AG04449 (cell line): ENCODE results near the gene MYBPC2.
A peak's percentile ranks its signal among the peaks of the same experiment; 100 is the strongest.

Experiments used
- CTCF ChIA-PET: fragments of 350-600 bp; formaldehyde crosslinking; extraction: SDS; loops from one replicate; lab custom pipeline; 2021; ENCODE audit warnings: antibody characterized with exemption; lab: Yijun Ruan, JAX
- POLR2A ChIA-PET: fragments of 400-600, 350-600 bp; formaldehyde crosslinking; extraction: SDS; loops from one replicate; lab custom pipeline; 2020; ENCODE audit warnings: antibody characterized with exemption, inconsistent platforms; lab: Yijun Ruan, JAX
- DNase-seq: peaks from one replicate; pipeline ENCODE4 v3.0.0-alpha.2; 2010; ENCODE audit warnings: low read depth, low spot score
- H3K4me3 ChIP-seq: 2 replicates; pipeline ENCODE4 v1.5.1; 2011; ENCODE audit warnings: low read depth, mild to moderate bottlenecking, control low read depth, low read length
- TF ChIP-seq, protein P1 (sequence below): IDR thresholded peaks from one replicate; pipeline ENCODE4 v1.5.1; 2011; ENCODE audit warnings: mild to moderate bottlenecking, moderate library complexity, low read length, control low read depth, inconsistent platforms; ENCODE audit not compliant: insufficient read depth; ENCODE audit errors: missing control alignments

Gene MYBPC2

GRCh38 chr19:50410109-50410508 is 22.6 kb upstream of the MYBPC2 start:
- DNase-seq: no peak
- ChIA-PET CTCF (interaction anchor here (1.3 to 2.6 kb wide), 2 partner anchors 9 to 42 kb away, joined by 3 to 10 read pairs; no protein-coding TSS in a partner anchor), POLR2A (interaction anchor here (1.9 kb wide), 1 partner anchor 26 kb away, joined by 4 read pairs; the partner anchor contains the start of gene POLD1)
- no peak overlapping the region for H3K4me3 ChIP-seq
- TF ChIP-seq, protein P1, sequence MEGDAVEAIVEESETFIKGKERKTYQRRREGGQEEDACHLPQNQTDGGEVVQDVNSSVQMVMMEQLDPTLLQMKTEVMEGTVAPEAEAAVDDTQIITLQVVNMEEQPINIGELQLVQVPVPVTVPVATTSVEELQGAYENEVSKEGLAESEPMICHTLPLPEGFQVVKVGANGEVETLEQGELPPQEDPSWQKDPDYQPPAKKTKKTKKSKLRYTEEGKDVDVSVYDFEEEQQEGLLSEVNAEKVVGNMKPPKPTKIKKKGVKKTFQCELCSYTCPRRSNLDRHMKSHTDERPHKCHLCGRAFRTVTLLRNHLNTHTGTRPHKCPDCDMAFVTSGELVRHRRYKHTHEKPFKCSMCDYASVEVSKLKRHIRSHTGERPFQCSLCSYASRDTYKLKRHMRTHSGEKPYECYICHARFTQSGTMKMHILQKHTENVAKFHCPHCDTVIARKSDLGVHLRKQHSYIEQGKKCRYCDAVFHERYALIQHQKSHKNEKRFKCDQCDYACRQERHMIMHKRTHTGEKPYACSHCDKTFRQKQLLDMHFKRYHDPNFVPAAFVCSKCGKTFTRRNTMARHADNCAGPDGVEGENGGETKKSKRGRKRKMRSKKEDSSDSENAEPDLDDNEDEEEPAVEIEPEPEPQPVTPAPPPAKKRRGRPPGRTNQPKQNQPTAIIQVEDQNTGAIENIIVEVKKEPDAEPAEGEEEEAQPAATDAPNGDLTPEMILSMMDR: no peak

GRCh38 chr19:50412419-50412818 is 20.3 kb upstream of the MYBPC2 start:
- H3K4me3 ChIP-seq: no peak overlapping the region
- DNase-seq: no peak
- ChIA-PET POLR2A (no interaction called here), CTCF (interaction anchor here (0.6 to 1.5 kb wide), 3 partner anchors 9 to 48 kb away, joined by 3 to 5 read pairs (median 3); no protein-coding TSS in a partner anchor)
- TF ChIP-seq, protein P1: no peak

- ChIA-PET POLR2A (no interaction called here), CTCF (interaction anchor here (0.9 to 1.2 kb wide), 3 partner anchors 15 to 56 kb away, joined by 3 read pairs; no protein-coding TSS in a partner anchor)
- no peak for DNase-seq
- TF ChIP-seq, protein P1: no peak
- no peak overlapping the region for H3K4me3 ChIP-seq
These were observed 19.6 kb upstream of the MYBPC2 start for GRCh38 chr19:50413096-50413495.

GRCh38 chr19:50413531-50413930 is 19.2 kb upstream of the MYBPC2 start:
- DNase-seq: no peak
- ChIA-PET POLR2A (no interaction called here), CTCF (interaction anchor here (0.9 to 1.4 kb wide), 3 partner anchors 11 to 56 kb away, joined by 3 read pairs; no protein-coding TSS in a partner anchor)
- no peak overlapping the region for H3K4me3 ChIP-seq
- TF ChIP-seq, protein P1: no peak

- no peak for DNase-seq
- ChIA-PET CTCF (interaction anchor here (0.8 to 1.8 kb wide), 11 partner anchors 9 to 58 kb away, joined by 3 to 9 read pairs (median 4); no protein-coding TSS in a partner anchor), POLR2A (interaction anchor here (0.6 kb wide), 1 partner anchor 15 kb away, joined by 3 read pairs; no protein-coding TSS in a partner anchor)
- TF ChIP-seq, protein P1: peak; percentile 92
- no peak overlapping the region for H3K4me3 ChIP-seq
These were observed 17.6 kb upstream of the MYBPC2 start for GRCh38 chr19:50414864-50415660.

DNA sequence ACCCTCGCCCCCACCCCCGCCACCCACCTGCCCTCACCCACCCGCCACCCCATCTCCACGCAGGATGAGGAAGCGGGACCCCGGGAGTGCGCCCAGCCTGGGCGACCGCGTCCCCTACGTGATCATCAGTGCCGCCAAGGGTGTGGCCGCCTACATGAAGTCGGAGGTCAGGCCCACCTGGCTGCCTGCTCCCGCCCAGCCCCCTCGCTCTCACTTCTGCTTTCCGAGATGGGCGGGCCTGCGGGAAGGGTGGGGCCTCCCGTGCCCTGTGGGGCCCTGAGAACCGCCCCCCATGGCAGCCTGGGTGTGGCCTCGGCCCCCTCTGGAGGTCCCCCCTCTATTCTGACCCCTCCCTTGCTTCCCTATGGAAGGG is 17.0 kb upstream of the MYBPC2 start:
- CTCF ChIA-PET: interaction anchor here (0.8 to 1.8 kb wide), 10 partner anchors 9 to 58 kb away, joined by 3 to 9 read pairs (median 4); no protein-coding TSS in a partner anchor
- DNase-seq: no peak
- POLR2A ChIA-PET: interaction anchor here (0.6 kb wide), 1 partner anchor 15 kb away, joined by 3 read pairs; no protein-coding TSS in a partner anchor
- TF ChIP-seq, protein P1: no peak
- H3K4me3 ChIP-seq: no peak overlapping the region
